ENCODE measurements around the gene NTHL1.

NTHL1 gene

GRCh38 chr16:2043667-2044451 lies 3.8 kb downstream of the NTHL1 start:
- H3K4me3 ChIP-seq (replicated peaks; ENCODE audit: low read depth, low read length), result no peak overlapping the region
- no peak for DNase-seq (ENCODE audit: extremely low read depth, low read depth)
- no peak for TF ChIP-seq CTCF (IDR thresholded peaks at IDR 0.05; ENCODE audit: low read depth, low read length, missing control alignments)

GRCh38 chr16:2042986-2043666 lies 4.5 kb downstream of the NTHL1 start:
- no peak for TF ChIP-seq CTCF (IDR thresholded peaks at IDR 0.05; ENCODE audit: low read depth, low read length, missing control alignments)

GRCh38 chr16:2042171-2042985 lies 5.3 kb downstream of the NTHL1 start:
- no peak for TF ChIP-seq CTCF (IDR thresholded peaks at IDR 0.05; ENCODE audit: low read depth, low read length, missing control alignments)
- H3K4me3 ChIP-seq (replicated peaks; ENCODE audit: low read depth, low read length), result no peak overlapping the region
- DNase-seq (ENCODE audit: extremely low read depth, low read depth), result no peak

More at GRCh38 chr16:2042986-2043666, 4.5 kb downstream of the NTHL1 start:
- no peak overlapping the region for H3K4me3 ChIP-seq (replicated peaks; ENCODE audit: low read depth, low read length)
- no peak for DNase-seq (ENCODE audit: extremely low read depth, low read depth)

GRCh38 chr16:2040787-2041522 lies 6.7 kb downstream of the NTHL1 start:
- no peak for DNase-seq (ENCODE audit: extremely low read depth, low read depth)

GRCh38 chr16:2040041-2040786 lies 7.4 kb downstream of the NTHL1 start:
- DNase-seq (ENCODE audit: extremely low read depth, low read depth), result no peak
- H3K4me3 ChIP-seq (replicated peaks; ENCODE audit: low read depth, low read length), result no peak overlapping the region
- no peak for TF ChIP-seq CTCF (IDR thresholded peaks at IDR 0.05; ENCODE audit: low read depth, low read length, missing control alignments)

More at GRCh38 chr16:2040787-2041522, 6.7 kb downstream of the NTHL1 start:
- no peak overlapping the region for H3K4me3 ChIP-seq (replicated peaks; ENCODE audit: low read depth, low read length)
- no peak for TF ChIP-seq CTCF (IDR thresholded peaks at IDR 0.05; ENCODE audit: low read depth, low read length, missing control alignments)

All from HFF-Myc (cell line).